Omental fat pad (tissue), 4 donors: ENCODE measurements around the gene ZSWIM7. TPM values are rescaled to one million over a fixed set of nuclear protein-coding genes. Genes with fewer than 3 reads are reported as not detected.

ENCODE experiments used
- ATAC-seq: fragments of 150-250 bp; one replicate; pipeline ENCODE4 v1.9.1; 2016; ENCODE audit warnings: mild to moderate bottlenecking, moderate library complexity; ENCODE audit not compliant: low FRiP score
- DNase-seq: peaks from one replicate; pipeline ENCODE4 v3.0.0-alpha.2; 2019; ENCODE audit warnings: low spot score
- total RNA-seq, 4 donors: library from RNA; depleted of rRNA; stranded (reverse); fragments of >200 nt; gene quantifications; one replicate each; pipeline ENCODE4 v1.1.0, GENCODE V29; 2016
- TF ChIP-seq, protein P1 (sequence below), 3 donors: fragments of 450-650 bp; IDR thresholded peaks; one replicate each; pipeline ENCODE4 v1.5.1; 2016 to 2017; ENCODE audit warnings: antibody characterized with exemption in 3 of 3, mild to moderate bottlenecking in 3 of 3, moderate library complexity in 2 of 3

The ZSWIM7 gene
- total RNA-seq, 4 donors from 2014 or later, result 8.6 to 34.0 (median 20.4) TPM

DNA sequence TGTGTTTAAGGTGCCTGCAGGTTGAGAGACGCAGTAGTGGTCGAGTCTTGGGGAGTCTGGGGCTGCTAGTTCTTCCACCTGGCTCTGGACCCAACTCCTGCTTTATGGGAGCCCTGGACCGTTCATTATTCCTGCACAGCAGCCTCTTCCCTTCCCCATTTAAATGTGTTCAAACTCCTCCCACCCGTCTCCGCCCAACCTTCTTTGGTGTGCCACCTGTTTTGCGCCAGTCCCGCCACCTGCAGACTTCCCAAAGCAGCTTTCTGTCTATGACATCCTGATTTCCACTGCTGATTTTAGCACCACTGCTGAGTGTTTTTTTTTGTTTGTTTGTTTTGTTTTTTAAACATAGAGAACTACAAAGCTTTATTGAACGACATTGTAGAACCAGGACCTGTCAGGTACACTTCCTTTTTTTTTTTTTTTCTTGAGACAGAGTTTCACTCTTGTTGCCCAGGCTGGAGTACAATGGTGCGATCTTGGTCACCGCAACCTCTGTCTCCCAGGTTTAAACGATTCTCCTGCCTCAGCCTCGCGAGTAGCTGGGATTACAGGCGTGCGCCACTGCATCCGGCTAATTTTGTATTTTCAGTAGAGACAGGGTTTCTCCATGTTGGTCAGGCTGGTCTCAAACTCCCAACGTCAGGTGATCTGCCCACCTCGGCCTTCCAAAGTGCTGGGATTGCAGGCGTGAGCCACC lies 41.7 kb downstream of the ZSWIM7 start:
- ATAC-seq (no peak), DNase-seq (no peak)
- TF ChIP-seq, protein P1, sequence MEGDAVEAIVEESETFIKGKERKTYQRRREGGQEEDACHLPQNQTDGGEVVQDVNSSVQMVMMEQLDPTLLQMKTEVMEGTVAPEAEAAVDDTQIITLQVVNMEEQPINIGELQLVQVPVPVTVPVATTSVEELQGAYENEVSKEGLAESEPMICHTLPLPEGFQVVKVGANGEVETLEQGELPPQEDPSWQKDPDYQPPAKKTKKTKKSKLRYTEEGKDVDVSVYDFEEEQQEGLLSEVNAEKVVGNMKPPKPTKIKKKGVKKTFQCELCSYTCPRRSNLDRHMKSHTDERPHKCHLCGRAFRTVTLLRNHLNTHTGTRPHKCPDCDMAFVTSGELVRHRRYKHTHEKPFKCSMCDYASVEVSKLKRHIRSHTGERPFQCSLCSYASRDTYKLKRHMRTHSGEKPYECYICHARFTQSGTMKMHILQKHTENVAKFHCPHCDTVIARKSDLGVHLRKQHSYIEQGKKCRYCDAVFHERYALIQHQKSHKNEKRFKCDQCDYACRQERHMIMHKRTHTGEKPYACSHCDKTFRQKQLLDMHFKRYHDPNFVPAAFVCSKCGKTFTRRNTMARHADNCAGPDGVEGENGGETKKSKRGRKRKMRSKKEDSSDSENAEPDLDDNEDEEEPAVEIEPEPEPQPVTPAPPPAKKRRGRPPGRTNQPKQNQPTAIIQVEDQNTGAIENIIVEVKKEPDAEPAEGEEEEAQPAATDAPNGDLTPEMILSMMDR (IDR thresholded peaks at IDR 0.05), result no peak

DNA sequence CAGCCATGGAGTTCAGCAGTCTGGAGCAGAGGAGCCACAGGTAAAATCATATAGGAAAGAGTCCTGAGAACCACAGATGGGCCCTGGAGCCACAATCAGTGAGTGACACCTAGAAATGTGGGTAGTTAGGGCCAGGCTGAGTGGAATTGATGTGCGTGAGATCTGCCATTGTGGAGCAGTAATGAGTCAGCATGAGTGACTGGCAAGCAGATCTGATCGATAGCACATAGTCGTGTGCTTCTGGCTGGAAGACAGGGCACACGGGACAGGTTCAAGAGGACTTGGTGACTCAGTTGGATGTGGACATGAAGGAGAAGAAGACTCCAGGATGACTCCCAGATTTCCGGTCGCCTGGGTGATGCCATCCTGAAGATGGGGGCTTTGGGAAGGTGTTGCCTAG lies 42.3 kb downstream of the ZSWIM7 start:
- DNase-seq (no peak), ATAC-seq (no peak)
- TF ChIP-seq, protein P1 (IDR thresholded peaks at IDR 0.05), result no peak

DNA sequence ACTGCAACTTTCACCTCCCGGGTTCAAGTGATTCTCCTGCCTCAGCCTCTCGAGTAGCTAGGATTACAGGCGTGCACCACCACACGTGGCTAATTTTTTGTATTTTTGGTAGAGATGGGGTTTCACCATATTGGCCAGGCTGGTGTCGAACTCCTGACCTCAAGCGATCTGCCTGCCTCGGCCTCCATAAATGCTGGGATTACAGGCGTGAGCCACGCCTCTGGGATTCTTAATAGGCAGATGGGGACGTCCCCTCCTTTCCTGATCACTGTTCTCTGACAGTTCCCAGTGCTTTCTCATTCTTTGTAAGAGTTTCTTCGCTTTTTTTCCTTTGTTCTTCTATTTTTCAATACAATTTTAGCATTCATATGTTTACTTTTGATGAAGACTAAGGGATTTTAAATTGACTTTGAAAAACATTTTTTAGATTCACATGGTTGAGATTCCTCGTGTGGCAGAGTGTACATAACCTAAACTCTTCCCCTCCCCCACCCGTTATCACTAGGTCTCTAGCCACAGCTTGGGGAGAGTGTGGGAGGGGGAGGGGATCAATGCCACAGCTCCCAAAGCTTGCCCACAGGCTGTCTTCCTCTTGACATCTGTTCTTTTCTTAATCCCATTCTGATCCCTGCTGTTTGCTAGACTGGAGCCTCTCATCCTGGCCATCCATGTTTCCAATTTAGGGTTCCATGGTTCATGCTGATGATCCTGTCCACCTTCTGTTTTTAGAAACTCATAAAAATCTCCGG lies 43.5 kb downstream of the ZSWIM7 start:
- ATAC-seq, result no peak
- TF ChIP-seq, protein P1 (IDR thresholded peaks at IDR 0.05), result no peak
- no peak for DNase-seq

DNA sequence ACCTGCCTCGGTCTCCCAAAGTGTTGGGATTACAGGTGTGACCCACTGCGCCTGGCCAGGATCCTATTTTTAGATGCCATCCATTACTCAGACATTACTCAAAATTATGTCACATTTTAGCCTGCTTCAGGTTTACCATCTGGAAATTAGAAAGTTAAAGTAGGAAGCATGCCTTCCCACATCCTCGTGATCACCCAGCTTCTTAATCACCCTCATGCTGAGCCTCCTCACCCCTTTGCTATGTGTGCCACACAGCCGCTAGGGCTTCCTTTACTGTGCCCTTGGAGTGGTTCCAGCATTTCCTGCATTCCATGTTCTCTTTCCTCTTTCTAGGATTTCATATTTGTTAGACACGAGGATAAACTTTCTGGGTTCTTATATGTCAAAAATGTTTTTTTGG lies 45.3 kb downstream of the ZSWIM7 start:
- DNase-seq (no peak), ATAC-seq (no peak)
- TF ChIP-seq, protein P1 (IDR thresholded peaks at IDR 0.05), result no peak

DNA sequence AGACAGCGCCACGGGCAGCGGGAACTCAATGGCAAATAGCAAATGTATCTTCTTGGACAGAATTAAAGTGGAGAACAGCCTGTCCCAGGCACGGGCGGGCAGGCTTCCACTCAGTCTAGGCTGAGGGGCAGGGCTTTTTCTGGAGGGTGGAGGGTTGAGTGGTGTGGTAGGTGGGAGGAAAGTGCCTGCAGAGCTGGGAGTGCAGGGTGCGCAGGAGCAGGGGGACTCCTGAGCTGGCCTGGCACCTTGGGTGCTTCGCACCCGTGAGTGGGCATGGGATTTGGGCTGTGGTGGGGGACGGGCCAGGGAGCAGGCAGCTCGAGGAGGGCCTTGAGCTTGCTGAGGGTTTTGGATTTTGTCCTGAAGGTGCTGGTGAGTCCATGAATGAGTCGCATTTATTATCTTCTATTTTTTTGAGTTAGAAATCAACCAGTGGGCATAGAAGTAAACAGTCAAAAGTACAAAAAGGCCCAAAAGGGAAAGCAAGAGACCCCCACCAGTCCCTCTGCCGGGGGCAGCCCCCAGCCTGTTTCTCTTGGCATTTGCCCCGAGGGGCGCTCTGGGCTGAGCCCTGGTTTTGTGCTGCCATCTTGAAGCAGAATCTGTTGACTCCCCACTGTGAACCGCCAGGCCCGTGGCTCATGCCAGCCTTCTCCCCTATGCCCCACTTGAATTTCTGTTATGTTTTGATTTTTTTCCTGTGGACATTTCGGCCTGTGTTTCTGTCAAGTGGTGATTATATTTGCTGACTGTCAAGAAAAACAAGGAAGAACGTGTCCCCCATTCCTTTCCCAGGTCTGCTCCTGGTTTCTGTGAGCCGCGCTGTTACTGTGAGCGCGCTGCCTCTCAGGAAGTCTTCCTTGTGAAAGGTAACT lies 46.4 kb downstream of the ZSWIM7 start:
- ATAC-seq (no peak), DNase-seq (no peak)

DNA sequence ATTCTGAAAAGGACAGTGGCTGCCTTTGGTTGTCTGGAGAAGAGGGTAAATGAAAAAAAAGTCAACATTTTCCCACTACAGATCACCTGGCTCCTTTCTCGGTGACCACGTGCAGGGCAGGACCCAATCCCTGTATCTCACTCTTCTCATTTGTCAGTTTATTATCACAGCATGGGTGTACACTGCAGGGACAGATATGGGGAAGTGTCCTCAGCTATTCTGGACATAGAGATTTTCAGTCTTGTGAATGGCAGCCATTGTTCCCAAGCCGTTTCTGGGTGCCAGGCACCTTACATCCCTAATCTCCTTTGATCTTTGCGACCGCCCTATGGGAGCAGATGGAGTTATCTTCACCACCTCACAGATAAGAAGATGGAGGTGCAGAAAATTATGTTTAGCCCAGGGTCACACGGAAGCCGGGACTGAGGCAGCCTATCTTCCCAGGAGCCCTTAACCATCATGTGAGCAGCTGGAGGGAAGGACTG lies 47.4 kb downstream of the ZSWIM7 start:
- DNase-seq, result no peak
- ATAC-seq, result no peak
- TF ChIP-seq, protein P1 (IDR thresholded peaks at IDR 0.05), result no peak

More for the DNA sequence above, 46.4 kb downstream of the ZSWIM7 start:
- TF ChIP-seq, protein P1 (IDR thresholded peaks at IDR 0.05), result no peak
